A549 (cell line): ENCODE results near the gene SF1. TPM values are rescaled to one million over a fixed set of nuclear protein-coding genes. Genes with fewer than 3 reads are reported as not detected.

Source experiments
- ATAC-seq, 2 experiments: fragments of 200-7000 bp in 1 of 2; fragments of >200 bp in 1 of 2; cut with Nextera tagmentation in 1 of 2; cut with Tn5 transposase in 1 of 2; 3 replicates each; pipeline versions ENCODE4 v1.8.0 to v1.9.1; 2018 to 2020; ENCODE audit warnings: mild to moderate bottlenecking in 1 of 2, moderate library complexity in 1 of 2
- CTCF ChIA-PET: fragments of 300-600 bp; sonication (Branson Sonifier 250); formaldehyde crosslinking; extraction: SDS; loops from one replicate; lab custom pipeline; 2021; ENCODE audit warnings: antibody characterized with exemption, inconsistent platforms; lab: Yijun Ruan, JAX
- POLR2A ChIA-PET: fragments of 350-600 bp; formaldehyde crosslinking; extraction: SDS; loops from one replicate; lab custom pipeline; 2021; ENCODE audit warnings: antibody characterized with exemption, inconsistent platforms; lab: Yijun Ruan, JAX
- DNase-seq, 2 experiments: peaks; one replicate each; pipeline versions ENCODE4 v3.0.0 to v3.0.0-alpha.2; 2011 to 2016; ENCODE audit warnings: low read depth in 1 of 2, low spot score in 1 of 2
- FAIRE-seq: peaks from 2 replicates; lab custom pipeline; 2011; peaks lifted over from hg19 to GRCh38; lab: Jason Lieb, UNC
- H3K27ac ChIP-seq, 2 experiments: fragments of >200 bp; sonication (Bioruptor Twin); formaldehyde crosslinking; 3 replicates each; pipeline ENCODE4 v1.5.1; 2016 to 2017
- H3K4me1 ChIP-seq: fragments of >200 bp; sonication (Bioruptor Twin); formaldehyde crosslinking; 3 replicates; pipeline ENCODE4 v1.6.1; 2016
- H3K4me2 ChIP-seq: fragments of >200 bp; sonication (Bioruptor Twin); formaldehyde crosslinking; 3 replicates; pipeline ENCODE4 v1.6.1; 2016
- H3K4me3 ChIP-seq: fragments of >200 bp; sonication (Bioruptor Twin); formaldehyde crosslinking; 3 replicates; pipeline ENCODE4 v1.5.1; 2016
- H3K9me3 ChIP-seq: fragments of >200 bp; sonication (Bioruptor Twin); formaldehyde crosslinking; 3 replicates; pipeline ENCODE4 v1.6.1; 2016
- BHLHE40 ChIP-seq: IDR thresholded peaks from 2 replicates; pipeline ENCODE4 v1.6.1; 2012; ENCODE audit warnings: low read depth, low read length, inconsistent platforms
- CHD2 ChIP-seq: fragments of 150-350 bp; IDR thresholded peaks from 2 replicates; pipeline ENCODE4 v1.6.1; 2014; ENCODE audit warnings: low read length; ENCODE audit not compliant: partially characterized antibody
- FOXS1 ChIP-seq: fragments of 250-450 bp; sonication (Bioruptor Pico); IDR thresholded peaks from 2 replicates; pipeline ENCODE4 v1.5.0; 2020; ENCODE audit warnings: mild to moderate bottlenecking, moderate library complexity
- GATA3 ChIP-seq: IDR thresholded peaks from 2 replicates; pipeline ENCODE4 v1.6.1; 2012; ENCODE audit warnings: borderline replicate concordance
- HOXA7 ChIP-seq: fragments of 250-450 bp; sonication (Bioruptor Pico); IDR thresholded peaks from 2 replicates; pipeline ENCODE4 v1.5.0; 2020; ENCODE audit warnings: mild to moderate bottlenecking, moderate library complexity
- JUNB ChIP-seq: fragments of >200 bp; sonication (Bioruptor Twin); formaldehyde crosslinking; IDR thresholded peaks from 2 replicates; pipeline ENCODE4 v1.6.1; 2016
- MAFK ChIP-seq: fragments of 450-650 bp; IDR thresholded peaks from 2 replicates; pipeline ENCODE4 v1.6.1; 2014; ENCODE audit not compliant: partially characterized antibody
- NFE2L2 ChIP-seq: fragments of 150-350 bp; conservative IDR thresholded peaks from 2 replicates; pipeline ENCODE4 v1.6.1; 2014; ENCODE audit warnings: low read length
- NPAS2 ChIP-seq: fragments of 250-450 bp; sonication (Bioruptor Pico); IDR thresholded peaks from 2 replicates; pipeline ENCODE4 v1.8.0; 2022; ENCODE audit warnings: mild to moderate bottlenecking, moderate library complexity, borderline replicate concordance
- NR3C1 ChIP-seq: fragments of >200 bp; sonication (Bioruptor Twin); formaldehyde crosslinking; IDR thresholded peaks from 3 replicates; pipeline ENCODE4 v1.6.1; 2017
- RNF2 ChIP-seq: fragments of 200-600 bp; sonication (generic); IDR thresholded peaks from 2 replicates; pipeline ENCODE4 v1.6.1; 2016; ENCODE audit warnings: low read depth, mild to moderate bottlenecking, antibody characterized with exemption, moderate library complexity, borderline replicate concordance
- SMC3 ChIP-seq: fragments of >200 bp; sonication (Bioruptor Twin); formaldehyde crosslinking; IDR thresholded peaks from 3 replicates; pipeline ENCODE4 v1.6.1; 2018; ENCODE audit warnings: inconsistent platforms
- SREBF2 ChIP-seq: fragments of 450-650 bp; IDR thresholded peaks from 2 replicates; pipeline ENCODE4 v1.6.1; 2014; ENCODE audit warnings: mild to moderate bottlenecking, moderate library complexity
- ZFP36 ChIP-seq: fragments of 450-650 bp; IDR thresholded peaks from 2 replicates; pipeline ENCODE4 v1.6.1; 2014; ENCODE audit warnings: borderline replicate concordance; ENCODE audit not compliant: partially characterized antibody
- ZNF302 ChIP-seq: fragments of 250-450 bp; sonication (Bioruptor Pico); IDR thresholded peaks from 2 replicates; pipeline ENCODE4 v1.9.0; 2021; ENCODE audit warnings: inconsistent platforms, mild to moderate bottlenecking, moderate library complexity
- ZSCAN20 ChIP-seq: fragments of 250-450 bp; sonication (Bioruptor Pico); IDR thresholded peaks from 2 replicates; pipeline ENCODE4 v1.8.0; 2022; ENCODE audit warnings: mild to moderate bottlenecking, moderate library complexity
- whole genome bisulfite sequencing: methylation state at CpG from one replicate; pipeline ENCODE4 v1.1.6; 2017; ENCODE audit errors: missing lambda C conversion rate; 5-methylcytosine and 5-hydroxymethylcytosine counted together
- polyA plus RNA-seq, 4 experiments: library from polyadenylated mRNA; depleted of rRNA in 3 of 4; stranded (reverse); fragments of >200 nt; fragmentation: RNase III in 1 of 4; extraction: RNeasy Plus Mini Kit Qiagen cat#74134 plus additional on column Dnase treatment in 1 of 4; gene quantifications; 2 replicates in 3 of 4; 3 replicates in 1 of 4; pipeline ENCODE4 v1.2.3, GENCODE V29; 2011 to 2017
- TF ChIP-seq, protein P1 (sequence below): fragments of 250-450 bp; sonication (Bioruptor Pico); IDR thresholded peaks from 2 replicates; pipeline ENCODE4 v1.5.0; 2021; ENCODE audit warnings: mild to moderate bottlenecking, moderate library complexity, borderline replicate concordance
- TF ChIP-seq, protein P2 (sequence below): fragments of 450-650 bp; IDR thresholded peaks from 2 replicates; pipeline ENCODE4 v1.6.1; 2014; ENCODE audit warnings: antibody characterized with exemption
- TF ChIP-seq, protein P3 (sequence below): fragments of >200 bp; sonication (Bioruptor Twin); formaldehyde crosslinking; IDR thresholded peaks from 3 replicates; pipeline ENCODE4 v1.5.1; 2016
- TF ChIP-seq, protein P4 (sequence below): IDR thresholded peaks from 2 replicates; pipeline ENCODE4 v1.6.1; 2012; ENCODE audit warnings: low read depth, borderline replicate concordance

The SF1 gene
- polyA plus RNA-seq, 2 of the 4 experiments (the other 2 are of a cell fraction): 104 to 310 TPM

DNA sequence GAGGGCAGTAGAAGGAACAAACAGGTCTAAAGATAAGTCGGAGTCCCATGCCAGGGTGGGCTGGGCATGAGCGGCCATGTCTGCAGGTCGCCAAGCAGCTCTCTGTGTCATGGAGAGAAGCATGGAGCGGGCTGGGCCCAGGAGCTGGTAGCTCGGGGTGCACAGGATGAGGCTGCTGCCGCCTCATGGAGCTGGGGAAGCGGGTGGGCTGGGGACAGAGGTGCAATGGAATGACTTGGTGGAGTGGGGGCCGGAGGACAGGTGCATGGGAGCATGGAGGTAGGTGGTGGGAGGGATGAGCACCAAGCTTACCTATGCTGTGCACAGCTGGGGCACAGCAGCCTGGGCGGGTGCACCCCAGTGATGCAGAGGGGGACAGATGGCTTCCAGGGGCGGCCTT lies 58.9 kb downstream of the SF1 start:
- ATAC-seq (no peak), FAIRE-seq (no peak), DNase-seq (no peak)
- no peak overlapping the region for H3K4me2 ChIP-seq
- H3K4me3 ChIP-seq: no peak overlapping the region
- H3K9me3 ChIP-seq: no peaks in the 10 kb centered on the region
- POLR2A ChIA-PET: no interaction called here
- 48% methylated on average over 10 of the region's 10 CpGs for WGBS
- TF ChIP-seq JUNB: no peak
- no peak for TF ChIP-seq NR3C1
- TF ChIP-seq, protein P1, sequence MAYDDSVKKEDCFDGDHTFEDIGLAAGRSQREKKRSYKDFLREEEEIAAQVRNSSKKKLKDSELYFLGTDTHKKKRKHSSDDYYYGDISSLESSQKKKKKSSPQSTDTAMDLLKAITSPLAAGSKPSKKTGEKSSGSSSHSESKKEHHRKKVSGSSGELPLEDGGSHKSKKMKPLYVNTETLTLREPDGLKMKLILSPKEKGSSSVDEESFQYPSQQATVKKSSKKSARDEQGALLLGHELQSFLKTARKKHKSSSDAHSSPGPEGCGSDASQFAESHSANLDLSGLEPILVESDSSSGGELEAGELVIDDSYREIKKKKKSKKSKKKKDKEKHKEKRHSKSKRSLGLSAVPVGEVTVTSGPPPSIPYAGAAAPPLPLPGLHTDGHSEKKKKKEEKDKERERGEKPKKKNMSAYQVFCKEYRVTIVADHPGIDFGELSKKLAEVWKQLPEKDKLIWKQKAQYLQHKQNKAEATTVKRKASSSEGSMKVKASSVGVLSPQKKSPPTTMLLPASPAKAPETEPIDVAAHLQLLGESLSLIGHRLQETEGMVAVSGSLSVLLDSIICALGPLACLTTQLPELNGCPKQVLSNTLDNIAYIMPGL: no peak
- no peak for TF ChIP-seq BHLHE40
- no peak for TF ChIP-seq HOXA7 (CRISPR knock-in tag)
- TF ChIP-seq, protein P2, sequence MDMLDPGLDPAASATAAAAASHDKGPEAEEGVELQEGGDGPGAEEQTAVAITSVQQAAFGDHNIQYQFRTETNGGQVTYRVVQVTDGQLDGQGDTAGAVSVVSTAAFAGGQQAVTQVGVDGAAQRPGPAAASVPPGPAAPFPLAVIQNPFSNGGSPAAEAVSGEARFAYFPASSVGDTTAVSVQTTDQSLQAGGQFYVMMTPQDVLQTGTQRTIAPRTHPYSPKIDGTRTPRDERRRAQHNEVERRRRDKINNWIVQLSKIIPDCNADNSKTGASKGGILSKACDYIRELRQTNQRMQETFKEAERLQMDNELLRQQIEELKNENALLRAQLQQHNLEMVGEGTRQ: no peak
- H3K4me1 ChIP-seq: peaks cover 9% of the 10 kb centered on the region; the same call in 2 of the 3 replicates
- no peak overlapping the region for H3K27ac ChIP-seq
- CTCF ChIA-PET: interaction anchor here (1.1 to 8.1 kb wide), 10 partner anchors 14 to 364 kb away, joined by 3 to 48 read pairs (median 5); no protein-coding TSS in a partner anchor

DNA sequence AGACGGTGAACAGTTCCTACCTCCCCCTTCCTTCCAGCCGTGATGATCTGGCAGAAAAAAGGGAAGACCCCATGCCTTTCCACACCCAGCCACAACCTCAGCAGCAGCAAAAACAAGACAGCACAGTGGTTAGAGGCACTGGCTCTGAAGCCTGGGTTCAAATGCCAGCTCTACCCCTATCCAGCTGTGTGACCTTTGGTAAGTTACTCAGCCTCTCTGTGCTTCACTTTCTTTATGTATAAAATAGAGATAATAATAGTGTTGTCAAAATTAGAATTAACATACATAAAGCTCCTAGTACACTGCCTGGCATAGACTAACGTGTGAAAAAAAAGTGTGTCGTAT lies 59.6 kb downstream of the SF1 start:
- POLR2A ChIA-PET: no interaction called here
- peak; percentile 48 for TF ChIP-seq ZFP36
- no peak for TF ChIP-seq SREBF2
- TF ChIP-seq GATA3: no peak
- ATAC-seq (no peak), DNase-seq (no peak), FAIRE-seq (no peak)
- H3K27ac ChIP-seq: no peak overlapping the region
- CTCF ChIA-PET: interaction anchor here (1.1 to 8.1 kb wide), 8 partner anchors 13 to 364 kb away, joined by 3 to 48 read pairs (median 4); no protein-coding TSS in a partner anchor
- H3K4me3 ChIP-seq: no peak overlapping the region
- H3K9me3 ChIP-seq: no peaks in the 10 kb centered on the region
- peaks cover 3% of the 10 kb centered on the region; the same call in 2 of the 3 replicates for H3K4me1 ChIP-seq
- WGBS: 71% methylated on average over 4 of the region's 4 CpGs
- H3K4me2 ChIP-seq: no peak overlapping the region

DNA sequence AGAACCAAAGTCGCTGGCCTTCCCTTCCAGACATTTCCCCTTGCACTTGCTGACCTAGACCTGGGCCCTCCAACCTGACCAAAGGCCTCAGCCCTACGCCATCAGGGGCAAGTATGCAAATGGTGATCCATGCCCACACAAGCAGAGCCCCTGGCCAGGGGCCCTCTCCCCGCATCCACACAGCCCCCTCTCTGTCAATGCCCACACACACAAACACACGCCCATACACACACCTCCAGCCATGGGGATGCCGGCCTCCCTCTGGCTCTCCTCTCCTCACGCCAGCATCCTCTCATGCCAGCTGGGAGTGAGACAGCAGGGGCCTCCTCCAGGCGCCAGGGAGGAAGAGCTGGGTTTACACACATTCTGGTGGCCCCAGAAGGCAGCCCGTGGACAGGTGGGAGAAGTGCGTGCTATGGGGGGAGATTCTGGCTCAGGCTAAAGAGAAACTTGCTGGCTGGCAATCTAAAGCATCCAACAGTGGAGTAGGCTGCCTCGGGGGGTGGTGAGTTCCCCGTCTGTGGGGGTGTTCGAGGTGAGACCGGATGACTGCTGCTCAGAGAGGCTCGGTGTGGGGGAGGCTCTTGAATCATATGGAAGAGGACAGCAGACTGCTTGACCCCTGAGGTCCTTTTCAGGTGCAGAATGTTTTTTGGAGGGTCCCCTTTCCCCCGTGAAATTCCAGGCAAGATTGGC lies 60.1 kb downstream of the SF1 start:
- Histone ChIP-seq H3K27ac (no peak overlapping the region), H3K4me1 (peaks cover 3% of the 10 kb centered on the region; the same call in 1 of the 3 replicates), H3K9me3 (no peaks in the 10 kb centered on the region), H3K4me3 (no peak overlapping the region), H3K4me2 (no peak overlapping the region)
- DNase-seq (no peak), FAIRE-seq (no peak), ATAC-seq (no peak)
- ChIA-PET POLR2A (no interaction called here), CTCF (interaction anchor here (1.4 to 8.1 kb wide), 8 partner anchors 9 to 229 kb away, joined by 3 to 48 read pairs (median 5); no protein-coding TSS in a partner anchor)
- TF ChIP-seq RNF2 (no peak), MAFK (no peak), NPAS2 (CRISPR knock-in tag) (no peak), NFE2L2 (no peak), CHD2 (no peak), FOXS1 (CRISPR knock-in tag) (no peak), SMC3 (no peak), NR3C1 (no peak), ZSCAN20 (CRISPR knock-in tag) (no peak), ZNF302 (CRISPR knock-in tag) (no peak)
- TF ChIP-seq, protein P3, sequence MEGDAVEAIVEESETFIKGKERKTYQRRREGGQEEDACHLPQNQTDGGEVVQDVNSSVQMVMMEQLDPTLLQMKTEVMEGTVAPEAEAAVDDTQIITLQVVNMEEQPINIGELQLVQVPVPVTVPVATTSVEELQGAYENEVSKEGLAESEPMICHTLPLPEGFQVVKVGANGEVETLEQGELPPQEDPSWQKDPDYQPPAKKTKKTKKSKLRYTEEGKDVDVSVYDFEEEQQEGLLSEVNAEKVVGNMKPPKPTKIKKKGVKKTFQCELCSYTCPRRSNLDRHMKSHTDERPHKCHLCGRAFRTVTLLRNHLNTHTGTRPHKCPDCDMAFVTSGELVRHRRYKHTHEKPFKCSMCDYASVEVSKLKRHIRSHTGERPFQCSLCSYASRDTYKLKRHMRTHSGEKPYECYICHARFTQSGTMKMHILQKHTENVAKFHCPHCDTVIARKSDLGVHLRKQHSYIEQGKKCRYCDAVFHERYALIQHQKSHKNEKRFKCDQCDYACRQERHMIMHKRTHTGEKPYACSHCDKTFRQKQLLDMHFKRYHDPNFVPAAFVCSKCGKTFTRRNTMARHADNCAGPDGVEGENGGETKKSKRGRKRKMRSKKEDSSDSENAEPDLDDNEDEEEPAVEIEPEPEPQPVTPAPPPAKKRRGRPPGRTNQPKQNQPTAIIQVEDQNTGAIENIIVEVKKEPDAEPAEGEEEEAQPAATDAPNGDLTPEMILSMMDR: no peak
- TF ChIP-seq, protein P4, sequence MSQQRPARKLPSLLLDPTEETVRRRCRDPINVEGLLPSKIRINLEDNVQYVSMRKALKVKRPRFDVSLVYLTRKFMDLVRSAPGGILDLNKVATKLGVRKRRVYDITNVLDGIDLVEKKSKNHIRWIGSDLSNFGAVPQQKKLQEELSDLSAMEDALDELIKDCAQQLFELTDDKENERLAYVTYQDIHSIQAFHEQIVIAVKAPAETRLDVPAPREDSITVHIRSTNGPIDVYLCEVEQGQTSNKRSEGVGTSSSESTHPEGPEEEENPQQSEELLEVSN: no peak
- 60% methylated on average over 15 of the region's 15 CpGs for WGBS
